H1 (cell line): ENCODE results near the gene ZNF282. TPM values are rescaled to one million over a fixed set of nuclear protein-coding genes. Genes with fewer than 3 reads are reported as not detected.

Experiments
- CHD1 ChIP-seq: IDR thresholded peaks from 2 replicates; pipeline ENCODE4 v1.6.1; 2012; ENCODE audit warnings: low read depth, low read length, improper control_type of control experiment
- JUND ChIP-seq: IDR thresholded peaks from 2 replicates; pipeline ENCODE4 v1.6.1; 2011; ENCODE audit warnings: mild to moderate bottlenecking, improper control_type of control experiment, low read length
- SP2 ChIP-seq: IDR thresholded peaks from 2 replicates; pipeline ENCODE4 v1.6.1; 2012; ENCODE audit warnings: mild to moderate bottlenecking, low read length, inconsistent platforms
- SP4 ChIP-seq: IDR thresholded peaks from 2 replicates; pipeline ENCODE4 v1.6.1; 2012; ENCODE audit warnings: low read length, inconsistent platforms
- TAF1 ChIP-seq: IDR thresholded peaks from 2 replicates; pipeline ENCODE4 v1.6.1; 2011; ENCODE audit warnings: mild to moderate bottlenecking, low read depth, low read length
- TAF7 ChIP-seq: optimal IDR thresholded peaks from 2 replicates; pipeline ENCODE3; 2011; ENCODE audit warnings: low read depth, mild to moderate bottlenecking, inconsistent platforms, low read length, moderate library complexity, borderline replicate concordance
- TBP ChIP-seq: IDR thresholded peaks from 2 replicates; pipeline ENCODE4 v1.6.1; 2011; ENCODE audit warnings: low read depth, low read length, improper control_type of control experiment
- polyA plus RNA-seq, 7 experiments: library from polyadenylated mRNA; depleted of rRNA in 3 of 7; stranded (reverse) in 5 of 7; unstranded in 2 of 7; fragments of >200 nt in 5 of 7; fragments of 200-250 nt in 2 of 7; gene quantifications; 1 replicate in 5 of 7; 2 replicates in 1 of 7; 4 replicates in 1 of 7; pipeline versions ENCODE4 v1.2.1 to v1.2.3, GENCODE V29; 2011 to 2013; ENCODE audit warnings: missing spikeins in 2 of 7, mixed read lengths in 2 of 7
- total RNA-seq: library from RNA; stranded (reverse); fragmentation: NEBNext Ultra II Directional; extraction: Animal tissue kit (Norgen Biotek cat#: 25700); gene quantifications from 2 replicates; pipeline ENCODE4 v1.2.1, GENCODE V29; 2021

ZNF282 gene
- total and polyA plus RNA-seq, 2 of the 8 experiments (the other 6 are each of a cell fraction or from before 2014, with no cell fraction given) = 16.9 to 36.3 TPM

DNA sequence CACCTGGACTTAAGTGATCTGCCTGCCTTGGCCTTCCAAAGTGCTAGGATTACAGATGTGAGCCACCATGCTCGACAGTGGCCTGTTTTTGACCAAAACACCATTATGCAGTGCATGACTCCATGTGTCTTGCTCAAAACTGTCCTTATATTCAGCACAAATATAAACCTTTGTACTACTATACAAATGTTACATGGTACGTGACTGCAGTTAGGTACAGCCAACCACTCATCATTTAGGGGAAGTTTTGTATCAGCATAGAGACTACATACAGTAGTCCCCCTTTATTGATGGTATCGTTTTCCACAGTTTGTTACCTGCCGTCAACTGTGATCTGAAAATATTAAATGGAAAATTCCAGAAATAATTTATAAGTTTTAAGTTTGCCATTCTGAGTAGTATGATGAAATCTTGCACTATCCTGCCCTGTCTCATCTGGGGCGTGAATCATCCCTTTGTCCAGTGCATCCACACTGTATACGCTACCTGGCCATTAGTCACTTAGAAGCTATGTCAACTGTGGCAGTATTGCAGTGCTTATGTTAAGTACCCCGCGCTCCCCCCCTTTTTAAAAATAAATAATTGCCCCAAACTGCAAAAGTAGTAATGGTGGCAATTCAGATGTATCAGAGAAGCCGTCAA is 23.3 kb upstream of the ZNF282 start (continued):
- TF ChIP-seq JUND (no peak), CHD1 (no peak), TBP (no peak), TAF1 (no peak), SP2 (no peak), TAF7 (no peak), SP4 (no peak)
- TF ChIP-seq, all 59 proteins: peak for 0
